HG03097 (cell line): ENCODE measurements around the gene ZMYM4.
"Not testable (repeated sequence)": the region's sequence is repeated elsewhere in the genome, so short reads cannot be mapped to it uniquely, and the experiment has no call there.

Experiments used
- ATAC-seq: cut with Tn5 transposase; IDR thresholded peaks from one replicate; pipeline ENCODE4 v1.9.1; 2021; ENCODE audit not compliant: unreplicated experiment, low FRiP score

ZMYM4 gene

GRCh38 chr1:35320937-35321336, 52.4 kb downstream of the ZMYM4 start:
- no peak for ATAC-seq

DNA sequence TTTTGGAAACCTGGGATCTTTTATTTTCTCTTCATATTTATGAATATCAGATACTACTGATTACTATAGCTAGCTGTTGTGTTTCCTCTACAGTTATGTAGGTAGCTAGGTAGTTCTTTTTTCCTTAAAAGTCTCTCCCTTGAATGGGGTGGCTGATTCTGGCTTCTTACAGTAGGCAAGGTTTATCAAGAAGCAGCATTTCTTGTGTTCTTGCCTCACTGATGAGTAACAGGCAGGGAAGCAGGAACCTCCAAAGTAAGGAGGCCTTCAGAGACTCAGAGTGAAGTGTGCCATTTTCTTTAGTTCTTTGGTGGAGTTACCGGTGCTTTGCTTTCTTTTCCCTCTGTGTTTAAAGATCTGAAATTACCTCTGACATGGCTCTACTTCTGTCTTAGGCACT, 56.0 kb downstream of the ZMYM4 start:
- no peak for ATAC-seq

DNA sequence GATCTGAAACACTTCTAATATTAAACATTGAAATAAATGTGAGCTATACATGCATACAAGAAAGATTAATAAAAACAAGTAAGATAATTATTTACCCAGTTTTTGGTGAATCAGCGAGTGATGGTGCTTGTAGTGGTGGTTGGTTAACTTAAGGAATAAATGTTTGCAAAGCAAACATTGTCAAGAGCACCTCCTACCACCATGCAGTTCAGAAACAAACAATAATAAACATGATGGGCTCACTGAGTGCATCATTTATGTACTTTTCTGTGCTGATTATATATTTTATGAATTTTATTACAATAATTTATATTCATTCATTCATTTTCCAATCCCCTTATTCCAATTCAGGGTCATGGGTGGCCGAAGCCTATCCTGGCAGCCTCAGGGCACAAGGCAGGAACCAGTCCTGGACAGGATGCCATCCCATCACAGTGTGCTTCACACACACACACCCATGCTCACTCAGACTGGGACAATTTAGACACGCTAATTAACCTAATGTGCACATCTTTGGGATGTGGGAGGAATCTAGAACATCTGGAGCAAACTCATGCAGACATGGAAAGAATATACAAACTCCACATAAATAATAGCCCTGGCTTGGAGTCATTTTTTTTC, 57.8 kb downstream of the ZMYM4 start:
- no peak for ATAC-seq

- not testable (repeated sequence) for ATAC-seq
Observed at GRCh38 chr1:35331618-35332017, 63.1 kb downstream of the ZMYM4 start.

GRCh38 chr1:35334485-35334884, 66.0 kb downstream of the ZMYM4 start:
- ATAC-seq, result no peak

DNA sequence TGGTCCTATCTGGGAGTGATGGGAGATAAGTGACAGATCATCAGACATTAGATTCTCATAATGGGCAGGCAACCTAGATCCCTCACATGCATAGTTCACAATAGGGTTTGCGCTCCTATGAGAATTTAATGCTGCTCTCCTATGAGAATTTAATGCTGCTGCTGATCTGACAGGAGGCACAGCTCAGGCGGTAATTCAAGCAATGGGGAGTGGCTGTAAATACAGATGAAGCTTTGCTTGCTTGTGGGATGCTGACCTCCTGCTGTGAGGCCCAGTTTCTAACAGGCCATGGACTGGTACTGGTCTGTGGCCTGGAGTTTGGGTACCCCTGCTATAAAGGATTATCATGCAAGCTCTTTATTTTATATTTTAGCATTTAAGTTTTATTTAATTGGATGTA, 72.0 kb downstream of the ZMYM4 start:
- ATAC-seq, result no peak

GRCh38 chr1:35345439-35345981, 77.0 kb downstream of the ZMYM4 start:
- ATAC-seq, result no peak

- no peak for ATAC-seq
Observed at GRCh38 chr1:35350872-35351271, 82.4 kb downstream of the ZMYM4 start.

DNA sequence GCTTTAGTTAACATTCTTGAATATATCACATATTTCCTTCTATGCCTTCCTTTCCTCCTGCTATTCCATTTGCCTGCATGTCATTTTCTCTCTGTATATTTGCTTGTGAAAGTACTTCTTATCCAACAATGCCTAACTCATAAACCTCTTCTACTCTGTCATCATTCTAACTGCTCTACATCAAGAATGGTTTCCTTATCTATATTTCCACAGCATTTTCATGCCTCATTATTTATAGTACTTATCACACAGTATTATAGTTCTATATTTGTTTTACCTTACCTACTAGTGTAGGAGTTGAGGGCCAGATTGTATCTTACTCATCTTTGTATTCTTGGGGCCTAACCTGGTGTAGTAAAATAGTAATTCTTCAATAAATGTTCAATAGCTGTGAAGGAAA, 91.5 kb downstream of the ZMYM4 start:
- no peak for ATAC-seq

GRCh38 chr1:35361638-35362037, 93.1 kb downstream of the ZMYM4 start:
- ATAC-seq, result no peak

GRCh38 chr1:35364741-35365140, 96.2 kb downstream of the ZMYM4 start:
- no peak for ATAC-seq

GRCh38 chr1:35367914-35368313, 99.4 kb downstream of the ZMYM4 start:
- ATAC-seq, result no peak

- ATAC-seq, result no peak
Observed at GRCh38 chr1:35369922-35370671, 101.6 kb downstream of the ZMYM4 start.

GRCh38 chr1:35371506-35371905, 103.0 kb downstream of the ZMYM4 start:
- ATAC-seq, result no peak

DNA sequence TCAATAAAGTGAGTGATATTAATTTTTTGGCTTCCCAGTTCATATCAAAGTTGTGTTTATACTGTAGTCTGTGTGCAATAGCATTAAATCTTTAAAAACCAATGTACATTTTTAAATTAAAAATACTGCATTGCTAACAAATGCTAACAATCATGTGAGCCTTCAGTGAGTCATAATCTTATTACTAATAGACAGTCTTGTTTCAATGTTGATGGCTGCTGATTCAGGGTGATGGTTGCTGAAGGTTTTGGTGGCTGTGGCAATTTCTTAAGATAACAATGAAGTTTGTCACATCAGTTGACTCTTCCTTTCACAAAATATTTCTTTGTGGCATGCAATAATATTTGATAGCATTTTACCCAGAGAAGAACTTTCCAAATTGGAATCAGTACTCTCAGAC, 109.0 kb downstream of the ZMYM4 start:
- ATAC-seq, result no peak

DNA sequence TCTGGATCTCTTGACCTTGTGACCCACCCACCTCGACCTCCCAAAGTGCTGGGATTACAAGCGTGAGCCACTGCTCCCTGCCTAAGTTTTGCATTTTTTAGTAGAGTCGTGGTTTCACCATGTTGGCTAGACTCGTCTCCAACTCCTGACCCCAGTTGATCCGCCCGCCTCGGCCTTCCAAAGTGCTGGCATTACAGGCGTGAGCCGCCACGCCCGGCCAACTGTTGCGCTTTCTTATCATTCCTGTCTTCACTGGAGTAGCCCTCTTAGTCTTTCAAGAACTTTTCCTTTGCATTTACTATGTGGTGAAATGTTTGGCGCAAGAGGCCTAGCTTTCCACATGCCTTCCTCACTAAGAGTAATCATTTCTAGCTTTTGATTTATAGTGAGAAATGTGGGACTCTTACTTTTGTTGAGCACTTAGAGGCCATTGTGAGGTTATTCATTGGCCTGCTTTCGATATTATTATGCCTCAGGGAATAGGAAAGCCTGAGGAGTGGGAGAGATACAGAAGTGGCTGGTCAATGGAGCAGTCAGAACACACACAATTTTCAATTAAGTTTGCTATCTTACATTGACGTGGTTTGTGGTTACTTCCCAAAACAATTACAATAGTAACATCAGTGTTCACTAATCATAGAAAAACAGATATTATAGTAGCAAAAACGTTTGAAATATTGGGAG, 111.0 kb downstream of the ZMYM4 start:
- ATAC-seq, result no peak

- ATAC-seq, result not testable (repeated sequence)
Observed at GRCh38 chr1:35380111-35380510, 111.6 kb downstream of the ZMYM4 start.

- no peak for ATAC-seq
Observed at GRCh38 chr1:35382107-35382506, 113.6 kb downstream of the ZMYM4 start.

DNA sequence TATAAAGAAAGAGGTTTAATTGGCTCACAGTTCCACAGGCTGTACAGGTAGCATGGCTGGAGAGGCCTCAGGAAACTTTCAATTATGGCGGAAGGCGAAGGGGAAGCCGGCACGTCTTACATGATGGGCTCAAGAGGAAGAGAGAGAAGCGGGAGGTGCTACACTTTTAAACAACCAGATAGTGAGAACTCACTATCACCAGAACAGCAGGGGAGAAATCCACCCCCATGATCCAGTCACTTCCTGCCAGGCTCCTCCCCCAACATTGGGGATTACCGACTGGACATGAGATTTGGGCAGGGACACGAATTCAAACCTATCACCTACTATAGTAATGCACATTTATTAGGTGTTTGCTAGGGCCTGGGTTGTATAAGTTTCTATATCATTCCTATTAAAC, 117.8 kb downstream of the ZMYM4 start:
- ATAC-seq, result no peak

DNA sequence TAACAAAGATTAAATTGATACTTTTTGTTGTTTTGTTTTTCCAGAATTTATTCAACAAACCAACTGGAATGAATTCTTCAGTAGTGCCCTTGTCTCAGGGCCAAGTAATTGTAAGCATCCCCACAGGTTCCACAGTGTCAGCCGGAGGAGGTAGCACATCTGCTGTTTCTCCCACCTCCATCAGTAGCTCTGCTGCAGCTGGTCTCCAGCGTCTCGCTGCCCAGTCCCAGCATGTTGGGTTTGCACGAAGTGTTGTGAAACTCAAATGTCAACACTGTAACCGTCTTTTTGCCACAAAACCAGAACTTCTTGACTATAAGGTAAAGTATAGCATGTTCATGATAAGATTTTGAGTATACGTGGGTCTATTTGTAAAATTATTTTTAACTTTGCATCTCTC, 118.5 kb downstream of the ZMYM4 start:
- no peak for ATAC-seq
